CD4-positive, alpha-beta T cell treated with Interleukin-6 for 4 hours (primary cell): Measurements from ENCODE around the gene TMEFF1.
"Not testable (repeated sequence)": the region's sequence is repeated elsewhere in the genome, so short reads cannot be mapped to it uniquely, and the experiment has no call there.

ENCODE experiments used
- DNase-seq: peaks from one replicate; pipeline ENCODE4 v3.0.0-alpha.2; 2020; ENCODE audit warnings: mixed read lengths

TMEFF1 gene

DNA sequence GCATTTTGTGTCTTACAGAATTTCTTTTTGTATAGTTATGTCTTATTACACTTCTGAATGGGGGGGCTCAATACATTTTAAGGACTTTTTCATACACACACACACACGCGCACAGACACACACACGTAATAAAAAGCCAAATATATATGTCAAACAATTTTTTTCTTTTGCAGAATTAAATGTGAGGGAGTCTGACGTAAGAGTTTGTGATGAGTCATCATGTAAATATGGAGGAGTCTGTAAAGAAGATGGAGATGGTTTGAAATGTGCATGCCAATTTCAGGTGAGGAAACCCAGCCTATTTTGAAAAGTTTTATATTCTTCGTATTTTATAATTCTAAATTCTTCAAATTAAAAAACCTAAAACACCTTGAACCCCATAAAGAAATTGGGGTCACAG, 25.6 kb downstream of the TMEFF1 start:
- DNase-seq: no peak

DNA sequence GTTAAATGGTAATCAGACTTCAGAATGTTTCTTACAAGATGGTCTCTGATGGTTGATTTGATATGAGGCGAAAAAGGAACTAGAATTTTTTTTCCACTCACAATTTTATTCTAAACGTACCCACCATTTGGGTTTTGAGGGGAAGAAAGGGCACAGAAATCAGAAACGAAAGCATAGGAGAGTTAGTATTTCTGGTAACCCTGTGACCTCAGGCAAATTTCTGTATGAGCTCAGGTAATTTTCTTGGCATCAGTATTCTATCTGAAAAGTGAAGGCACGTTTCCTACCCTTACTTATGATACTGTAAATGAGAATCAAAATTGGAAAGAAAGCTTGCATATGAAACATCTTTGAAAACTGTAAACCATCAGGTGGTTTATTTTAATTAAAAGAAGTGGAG, 26.5 kb downstream of the TMEFF1 start:
- no peak for DNase-seq

DNA sequence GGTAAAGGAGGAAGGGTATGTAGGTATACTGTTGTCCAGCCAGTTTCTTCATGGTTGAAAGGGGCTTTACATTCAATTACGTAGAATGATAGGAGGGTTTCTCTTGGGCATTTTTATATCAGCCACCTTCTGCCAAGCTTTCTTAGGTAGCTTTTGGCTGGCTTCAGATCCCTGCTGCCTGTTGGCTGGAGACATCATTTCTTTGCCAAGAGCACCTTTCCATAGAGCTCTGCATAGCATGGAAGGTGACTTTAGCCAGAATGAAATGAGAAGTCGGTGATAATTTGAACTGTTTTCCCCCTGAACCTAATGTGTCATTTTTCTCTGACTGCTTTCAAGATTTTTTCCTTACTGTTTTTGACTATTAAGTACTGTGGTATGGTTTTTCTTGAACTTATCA, 26.9 kb downstream of the TMEFF1 start:
- DNase-seq: no peak

DNA sequence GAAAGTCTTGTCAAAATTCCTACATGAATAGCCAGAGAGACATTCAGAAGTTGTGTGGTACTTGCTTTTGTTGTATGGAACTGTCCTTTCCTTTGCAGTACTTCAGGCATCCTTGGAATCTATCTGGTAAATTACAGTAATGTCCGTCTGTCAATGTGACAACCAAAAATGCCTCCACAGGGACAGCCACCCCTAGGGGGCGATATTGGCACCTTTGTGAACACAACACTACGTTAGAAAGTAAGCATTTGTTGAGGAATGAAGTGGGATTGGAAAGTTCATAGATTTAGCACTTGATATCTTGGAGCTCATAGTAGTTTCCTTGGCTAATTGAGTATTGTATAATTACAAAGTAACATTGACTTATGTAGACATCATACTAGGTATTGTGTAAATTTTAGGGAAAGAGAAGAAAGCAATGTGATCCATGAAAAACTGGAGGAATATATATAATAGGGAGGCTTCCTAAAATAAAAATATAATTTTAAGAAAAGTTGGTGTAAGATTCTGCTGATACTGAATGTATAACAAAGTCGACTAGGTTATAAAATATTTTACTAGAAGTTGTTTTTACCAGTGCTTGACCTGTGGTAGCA, 32.7 kb downstream of the TMEFF1 start:
- peak; percentile 61 for DNase-seq

DNA sequence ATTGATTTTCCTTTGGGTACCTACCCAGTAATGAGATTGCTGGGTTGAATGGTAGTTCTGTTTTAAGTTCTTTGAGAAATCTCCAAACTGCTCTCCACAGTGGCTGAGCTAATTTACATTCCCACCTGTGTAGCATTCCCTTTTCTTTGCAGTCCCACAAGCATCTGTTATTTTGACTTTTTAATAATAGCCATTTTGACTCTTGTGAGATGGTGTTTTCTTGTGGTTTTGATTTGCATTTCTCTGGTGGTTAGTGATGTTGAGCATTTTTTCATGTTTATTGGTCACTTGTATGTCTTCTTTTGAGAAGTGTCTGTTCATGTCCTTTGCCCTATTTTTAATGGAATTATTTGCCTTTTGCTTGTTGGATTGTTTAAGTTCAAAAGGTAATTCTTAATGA, 34.4 kb downstream of the TMEFF1 start:
- DNase-seq: not testable (repeated sequence)

DNA sequence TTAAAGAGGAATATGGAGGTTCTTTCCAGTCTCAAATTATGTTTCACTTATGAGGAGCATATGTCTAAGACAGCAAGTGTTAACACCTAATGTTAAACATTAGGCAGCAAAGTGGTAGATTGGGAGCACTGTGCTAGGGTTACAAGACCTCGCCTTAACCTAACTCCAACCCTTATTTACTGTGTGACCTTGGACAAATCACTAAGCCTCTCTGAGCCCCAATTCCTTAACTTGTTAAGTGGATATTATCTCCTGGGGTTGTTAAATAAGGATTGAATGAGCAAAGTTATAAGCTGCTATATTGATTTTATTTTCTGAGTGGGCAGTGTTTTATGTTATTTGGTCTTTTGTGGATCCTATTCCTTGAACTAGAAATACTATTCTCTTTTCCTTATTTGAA, 38.3 kb downstream of the TMEFF1 start:
- no peak for DNase-seq

DNA sequence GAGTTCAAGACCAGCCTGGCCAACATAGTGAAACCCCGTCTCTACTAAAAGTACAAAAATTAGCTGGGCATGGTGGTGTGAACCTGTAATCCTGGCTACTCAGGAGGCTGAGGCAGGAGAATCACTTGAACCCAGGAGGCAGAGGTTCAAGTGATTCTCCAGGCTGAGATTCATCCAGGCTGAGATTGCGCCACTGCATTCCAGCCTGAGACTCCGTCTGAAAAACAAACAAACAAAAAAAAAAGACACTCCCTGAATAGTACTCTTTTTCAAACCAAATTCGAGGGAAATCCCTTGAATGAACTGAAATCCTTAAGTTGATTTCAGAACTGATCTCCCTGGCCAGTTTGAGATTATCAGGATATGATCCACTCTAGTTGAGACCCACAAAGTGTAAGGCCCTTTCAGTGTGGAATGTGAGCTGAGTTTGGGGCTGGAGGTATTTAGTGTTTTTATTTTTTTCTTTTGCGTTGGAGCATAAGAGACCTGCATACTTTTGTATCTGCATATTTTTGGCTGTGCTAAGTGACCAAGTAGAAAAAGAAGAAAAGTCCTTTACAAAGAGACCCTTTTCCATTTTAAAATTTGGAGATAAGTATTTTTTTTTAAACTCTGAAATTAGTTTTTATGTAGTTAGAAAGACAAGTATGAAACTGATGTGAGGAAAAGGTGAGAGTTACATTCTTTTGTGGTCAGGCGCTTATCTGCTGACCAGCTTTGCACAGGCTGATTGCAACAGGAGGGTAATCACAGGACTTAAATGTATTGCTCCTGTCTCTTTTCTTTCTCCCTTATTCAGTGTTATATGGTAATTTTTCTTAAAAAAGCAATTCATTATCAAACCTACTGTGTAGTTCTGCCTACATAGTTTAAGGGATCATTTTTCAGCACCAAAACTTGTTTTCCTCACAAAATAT, 42.9 kb downstream of the TMEFF1 start:
- no peak for DNase-seq

DNA sequence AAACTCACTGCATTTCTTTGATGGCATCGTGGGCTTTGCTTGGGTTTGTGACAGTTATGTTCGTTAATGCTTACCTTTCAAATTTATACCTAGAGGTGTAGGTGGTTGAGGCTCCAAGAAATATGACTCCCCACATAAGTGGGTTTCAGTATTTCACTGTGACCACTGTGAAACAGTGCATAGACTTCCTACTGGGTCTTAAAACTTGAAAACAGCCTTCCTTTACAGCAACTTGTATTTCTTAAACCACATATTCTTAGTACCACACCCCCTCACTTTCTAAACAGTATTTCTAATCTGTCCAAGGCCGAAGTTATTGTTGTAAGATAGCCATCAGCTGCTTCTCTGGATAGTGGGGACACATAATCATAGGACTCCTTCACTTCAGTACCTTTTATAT, 48.3 kb downstream of the TMEFF1 start:
- DNase-seq: no peak

DNA sequence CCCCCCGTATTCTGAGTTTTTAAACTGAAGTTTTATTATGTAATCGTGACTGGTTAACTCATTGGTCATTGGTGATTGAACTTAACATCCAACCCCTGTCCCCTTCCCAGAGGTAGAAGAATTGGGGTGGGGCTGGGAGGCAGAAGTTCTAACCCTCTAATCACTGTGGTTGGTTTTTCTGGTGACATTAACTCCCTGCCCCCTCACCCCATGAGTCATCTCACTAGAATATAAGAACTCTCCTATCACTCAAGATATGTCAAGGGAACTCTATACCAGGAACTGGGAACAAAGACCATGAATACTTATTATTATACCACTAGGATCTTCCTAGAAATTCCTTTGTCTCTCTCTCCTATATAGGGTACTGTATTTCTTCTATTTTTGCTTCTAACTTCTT, 52.6 kb downstream of the TMEFF1 start:
- no peak for DNase-seq

DNA sequence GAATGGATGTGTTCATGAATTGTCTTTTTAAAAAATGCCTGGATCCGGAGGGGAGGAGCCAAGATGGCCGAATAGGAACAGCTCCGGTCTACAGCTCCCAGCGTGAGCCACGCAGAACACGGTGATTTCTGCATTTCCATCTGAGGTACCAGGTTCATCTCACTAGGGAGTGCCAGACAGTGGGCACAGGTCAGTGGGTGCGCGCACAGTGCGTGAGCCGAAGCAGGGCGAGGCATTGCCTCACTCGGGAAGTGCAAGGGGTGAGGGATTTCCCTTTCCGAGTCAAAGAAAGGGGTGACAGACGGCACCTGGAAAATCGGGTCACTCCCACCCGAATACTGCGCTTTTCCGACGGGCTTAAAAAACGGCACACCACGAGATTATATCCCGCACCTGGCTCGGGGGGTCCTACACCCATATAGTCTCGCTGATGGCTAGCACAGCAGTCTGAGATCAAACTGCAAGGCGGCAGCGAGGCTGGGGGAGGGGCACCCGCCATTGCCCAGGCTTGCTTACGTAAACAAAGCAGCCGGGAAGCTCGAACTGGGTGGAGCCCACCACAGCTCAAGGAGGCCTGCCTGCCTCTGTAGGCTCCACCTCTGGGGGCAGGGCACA, 54.3 kb downstream of the TMEFF1 start:
- not testable (repeated sequence) for DNase-seq

DNA sequence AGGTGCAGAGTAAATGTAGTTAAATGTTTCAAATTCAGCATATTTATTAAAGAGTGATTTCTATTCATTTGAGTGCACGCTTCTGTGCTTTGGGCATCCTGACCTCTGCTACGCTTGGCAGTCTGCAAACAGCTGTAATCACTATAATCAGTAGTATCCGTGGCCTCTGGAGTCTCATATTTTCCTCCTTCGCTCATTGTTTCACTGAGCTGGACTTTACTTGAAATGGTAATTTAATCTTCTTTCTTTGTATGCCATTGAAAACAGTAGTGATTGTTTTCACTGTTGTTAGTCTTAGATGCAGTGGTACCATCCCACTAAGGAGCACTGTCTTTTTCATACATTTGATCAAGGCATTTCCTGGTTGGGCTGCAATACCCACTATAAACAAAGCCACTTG, 61.5 kb downstream of the TMEFF1 start:
- DNase-seq: no peak

DNA sequence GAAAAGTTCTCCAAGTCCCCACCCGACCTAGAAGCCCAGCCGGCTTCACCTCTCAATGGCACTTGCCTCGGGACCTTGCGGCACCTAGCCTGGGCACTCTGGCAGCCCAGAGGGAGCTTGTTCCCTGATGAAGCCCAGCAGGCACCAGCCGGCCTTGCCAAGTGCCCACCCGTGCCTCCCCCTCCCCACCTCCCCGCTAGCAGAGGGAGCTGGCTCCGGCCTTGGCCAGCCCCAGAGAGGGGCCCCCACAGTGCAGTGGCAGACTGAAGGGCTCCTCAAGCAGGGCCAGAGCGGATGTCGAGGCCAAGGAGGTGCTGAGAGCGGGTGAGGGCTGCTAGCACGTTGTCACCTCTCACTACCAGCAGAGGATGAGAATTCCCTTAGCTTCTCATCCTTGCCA, 67.4 kb downstream of the TMEFF1 start:
- DNase-seq: no peak

DNA sequence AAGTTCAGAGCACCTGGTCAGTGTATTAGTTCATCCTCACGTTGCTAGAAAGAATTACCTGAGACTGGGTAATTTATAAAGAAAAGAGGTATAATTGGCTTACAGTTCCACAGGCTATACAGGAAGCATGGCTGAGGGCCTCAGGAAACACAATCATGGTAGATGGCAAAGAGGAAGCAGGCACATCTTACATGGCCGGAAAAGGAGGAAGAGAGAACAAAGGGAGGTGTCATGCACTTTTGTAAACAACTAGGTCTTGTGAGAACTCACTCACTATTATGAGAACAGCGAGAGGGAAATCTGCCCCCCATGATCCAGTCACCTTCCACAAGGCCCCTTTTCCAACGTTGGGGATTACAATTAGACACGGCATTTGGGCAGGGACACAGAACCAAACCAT, 76.1 kb downstream of the TMEFF1 start:
- no peak for DNase-seq

DNA sequence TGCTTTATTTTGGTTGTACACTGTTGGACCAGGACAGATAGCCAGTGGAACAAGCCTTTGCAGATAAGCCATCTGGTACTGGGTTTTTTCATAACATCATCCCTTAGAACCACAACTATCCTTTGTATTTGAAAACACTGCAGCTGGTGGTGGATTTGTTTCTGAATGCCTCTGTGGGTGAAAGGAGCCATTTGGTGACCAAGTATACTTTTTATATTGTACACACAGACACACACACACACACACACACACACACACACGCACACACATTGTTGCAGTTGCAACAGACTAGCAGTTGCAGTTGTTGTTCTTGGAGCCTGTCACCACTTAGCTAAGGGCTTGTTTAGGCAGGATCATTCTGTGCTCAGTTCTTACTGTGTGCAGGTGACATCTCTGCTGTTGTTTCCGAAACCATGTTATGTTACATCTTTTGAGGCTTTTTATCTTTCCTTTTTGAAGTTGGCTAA, 82.0 kb downstream of the TMEFF1 start:
- no peak for DNase-seq

DNA sequence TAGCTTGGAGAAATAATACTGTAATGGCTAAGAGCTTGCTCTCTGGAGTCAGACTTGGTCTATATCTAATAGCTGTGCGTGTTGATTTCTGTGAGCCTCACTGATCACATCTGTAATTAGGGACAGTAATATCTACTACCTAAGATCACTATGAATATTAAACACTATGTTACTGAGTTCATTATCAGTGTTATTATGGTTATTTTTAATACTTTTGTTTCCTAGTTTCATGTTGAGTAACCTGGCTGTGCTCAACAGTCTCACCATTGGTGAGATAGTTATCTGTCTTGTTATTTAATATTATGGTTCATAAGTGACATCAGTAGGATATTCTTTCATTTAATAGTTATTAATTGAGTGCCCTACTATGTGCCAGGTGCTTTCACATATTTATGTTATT, 82.5 kb downstream of the TMEFF1 start:
- no peak for DNase-seq

DNA sequence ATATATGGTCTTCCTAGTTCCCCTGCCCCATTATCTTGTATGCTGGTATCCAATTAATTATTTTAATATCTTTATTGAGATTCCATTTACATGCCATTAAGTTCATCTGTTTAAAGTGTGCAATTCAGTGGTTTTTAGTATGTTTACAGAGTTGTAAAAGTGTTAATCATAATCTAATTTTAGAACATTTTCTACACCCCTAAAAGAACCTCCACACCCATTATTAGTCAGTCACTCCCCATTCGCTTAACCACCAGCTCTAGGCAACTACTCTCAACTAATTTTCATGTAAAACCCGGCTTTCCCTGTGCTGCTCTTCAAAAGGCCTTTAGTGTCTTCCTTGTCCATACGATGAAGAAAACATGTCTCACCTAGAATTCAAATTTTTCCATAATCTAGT, 84.1 kb downstream of the TMEFF1 start:
- DNase-seq: no peak

DNA sequence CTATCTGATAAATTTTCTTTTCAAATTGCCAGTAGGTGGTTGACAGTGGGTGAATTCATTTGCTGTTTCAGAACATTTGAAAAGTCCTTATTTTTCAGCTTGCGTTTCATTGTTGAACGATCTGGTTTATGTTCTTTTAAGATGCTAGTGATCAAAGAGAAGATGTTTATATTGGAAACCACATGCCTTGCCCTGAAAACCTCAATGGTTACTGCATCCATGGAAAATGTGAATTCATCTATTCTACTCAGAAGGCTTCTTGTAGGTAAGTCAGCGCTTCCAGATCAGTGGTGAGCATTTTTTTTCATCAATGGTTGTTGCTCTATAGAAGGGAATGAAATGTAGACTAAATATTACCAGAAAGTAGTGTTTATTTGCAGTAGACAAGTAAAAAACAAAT, 88.3 kb downstream of the TMEFF1 start:
- DNase-seq: no peak

DNA sequence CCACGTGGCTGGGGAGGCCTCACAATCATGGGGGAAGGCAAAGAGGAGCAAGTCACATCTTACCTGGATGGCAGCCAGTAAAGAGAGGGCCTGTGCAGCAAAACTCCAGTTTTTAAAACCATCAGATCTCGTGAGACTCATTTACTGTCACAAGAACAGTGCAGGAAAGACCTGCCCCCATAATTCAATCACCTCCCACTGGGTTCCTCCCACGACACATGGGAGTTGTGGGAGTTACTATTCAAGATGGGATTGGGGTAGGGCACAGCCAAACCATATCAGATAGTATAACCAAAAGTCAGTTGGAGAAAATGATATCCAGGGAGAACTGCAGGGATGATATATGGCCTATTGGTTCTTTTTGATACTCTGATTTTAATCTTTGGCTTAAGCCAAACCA, 94.9 kb downstream of the TMEFF1 start:
- DNase-seq: no peak

DNA sequence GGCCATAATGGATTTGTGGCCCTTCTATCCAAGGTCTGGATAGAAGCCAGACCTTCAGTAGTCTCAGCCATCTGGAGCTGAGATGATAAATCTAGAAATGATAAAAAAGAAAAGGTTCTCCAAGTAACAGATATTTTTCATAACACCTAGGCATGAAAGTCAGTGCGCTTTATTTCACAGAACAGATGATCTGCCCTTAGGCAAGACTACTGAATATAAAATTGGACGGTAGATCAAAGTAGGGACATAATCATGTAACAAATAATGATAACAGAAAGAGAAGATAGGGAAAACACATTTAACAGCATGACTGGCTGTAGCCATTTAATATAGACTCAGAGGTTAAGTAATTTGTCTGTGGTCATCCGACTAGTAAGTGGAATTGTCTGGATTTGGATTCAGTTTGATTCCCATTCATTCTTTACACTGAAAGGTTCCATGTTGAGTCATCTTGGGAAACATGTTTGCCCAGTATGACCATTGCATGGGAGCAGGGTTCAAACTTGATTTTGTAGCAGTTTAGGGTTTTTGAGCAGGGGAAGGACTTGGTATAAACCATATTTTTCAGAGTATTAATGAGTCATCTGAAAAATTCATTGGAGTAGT, 100.8 kb downstream of the TMEFF1 start:
- DNase-seq: no peak

DNA sequence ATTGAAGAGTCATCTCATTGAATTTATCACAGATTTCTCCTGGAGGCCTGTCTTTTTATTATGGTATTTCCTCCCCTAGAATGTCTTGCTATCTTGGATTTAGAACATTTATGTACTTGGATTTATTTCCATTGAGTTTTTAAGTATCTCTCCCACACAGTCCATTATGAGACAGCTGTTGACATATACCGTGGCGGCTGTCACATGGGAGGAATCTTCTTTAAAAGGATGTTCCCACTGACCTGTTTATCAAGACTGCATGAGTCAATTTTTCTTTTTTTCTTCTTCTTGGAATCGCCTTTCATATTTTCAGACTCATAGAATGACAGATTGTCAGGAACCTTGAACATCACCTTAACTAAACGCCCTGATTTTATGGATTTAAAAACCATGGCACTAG, 102.1 kb downstream of the TMEFF1 start:
- no peak for DNase-seq

DNA sequence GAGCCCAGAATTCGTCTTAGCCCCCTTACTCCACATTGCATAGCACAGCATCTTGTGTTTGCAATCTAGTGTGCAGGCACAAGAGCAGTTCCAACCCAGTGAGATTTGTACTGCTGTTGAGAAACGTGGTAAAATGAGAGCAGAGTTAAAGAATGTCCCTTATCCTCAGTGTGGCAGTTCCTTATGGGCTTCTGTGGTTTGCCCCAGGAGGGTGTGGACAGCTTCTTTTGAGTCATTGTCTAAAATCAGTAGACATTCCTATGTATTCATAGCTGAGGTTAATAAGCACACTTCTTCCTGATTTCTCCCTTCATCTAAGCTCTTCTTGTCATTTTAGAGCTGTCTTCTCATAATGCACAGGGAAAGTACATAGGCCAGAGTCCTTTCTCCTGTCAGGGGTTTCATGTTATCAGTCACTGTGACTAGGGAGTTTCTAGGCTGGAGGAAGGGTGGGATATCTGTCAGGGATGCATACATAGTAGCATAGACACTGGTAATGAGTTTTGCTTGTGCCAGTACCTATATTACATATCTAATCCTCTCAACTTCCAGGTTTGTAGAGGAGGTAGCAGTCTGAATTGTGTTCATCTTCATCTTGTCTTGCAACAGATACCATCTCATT, 102.9 kb downstream of the TMEFF1 start:
- no peak for DNase-seq

DNA sequence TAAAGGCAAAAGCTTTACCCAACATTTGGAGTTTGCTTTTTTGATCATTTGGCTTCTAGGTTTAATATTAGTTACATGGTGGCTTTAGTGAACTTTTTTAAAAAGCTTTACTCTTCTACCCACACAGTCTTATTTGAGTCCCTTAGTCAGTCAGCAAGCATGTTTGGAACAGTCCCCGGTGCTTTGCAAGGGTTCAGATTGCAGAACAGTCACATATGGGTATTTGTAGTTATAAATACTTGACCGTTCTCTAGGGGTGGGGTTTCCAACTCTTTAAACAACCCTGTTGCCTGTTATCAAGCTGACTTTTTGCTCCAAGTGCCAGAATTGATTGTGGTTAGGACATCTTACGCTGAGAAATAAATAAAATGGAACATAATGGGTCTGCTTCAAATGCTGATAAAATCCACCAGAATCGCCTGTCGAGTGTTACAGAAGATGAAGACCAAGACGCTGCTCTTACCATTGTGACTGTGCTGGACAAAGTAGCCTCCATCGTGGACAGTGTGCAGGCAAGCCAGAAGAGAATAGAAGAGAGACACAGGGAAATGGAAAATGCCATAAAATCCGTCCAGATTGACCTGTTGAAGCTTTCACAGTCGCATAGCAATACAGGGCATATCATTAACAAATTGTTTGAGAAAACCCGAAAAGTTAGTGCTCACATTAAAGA, 105.0 kb downstream of the TMEFF1 start, which contains the start of gene CAVIN4:
Gene CAVIN4 (plus strand): TSS at position 304 of the 673 bp plus-strand sequence. CDS start 65 bp downstream, at position 369.
- DNase-seq: no peak
